Caki2 (cell line): Measurements from ENCODE around the gene CCDC178. TPM values are rescaled to one million over a fixed set of nuclear protein-coding genes. Genes with fewer than 3 reads are reported as not detected.
A peak's percentile ranks its signal among the peaks of the same experiment; 100 is the strongest.
"Not testable (repeated sequence)": the region's sequence is repeated elsewhere in the genome, so short reads cannot be mapped to it uniquely, and the experiment has no call there.

ENCODE experiments used
- DNase-seq: peaks from one replicate; pipeline ENCODE4 v3.0.0-alpha.2; 2015; ENCODE audit warnings: low read depth
- in situ Hi-C: cut with HindIII; loops from 2 replicates; pipeline ENCODE4 v1.10.0; 2016; ENCODE audit warnings: low sequenced_read_pairs, low pct_unique_long_range_greater_than_20kb, mixed read lengths
- total RNA-seq: library from RNA; depleted of rRNA; stranded (reverse); fragments of >200 nt; shearing (Covaris generic); gene quantifications from 2 replicates; pipeline ENCODE4 v1.2.3, GENCODE V29; 2014; ENCODE audit warnings: low replicate concordance

Gene CCDC178
- total RNA-seq, 1 experiment from 2014 or later: not detected

DNA sequence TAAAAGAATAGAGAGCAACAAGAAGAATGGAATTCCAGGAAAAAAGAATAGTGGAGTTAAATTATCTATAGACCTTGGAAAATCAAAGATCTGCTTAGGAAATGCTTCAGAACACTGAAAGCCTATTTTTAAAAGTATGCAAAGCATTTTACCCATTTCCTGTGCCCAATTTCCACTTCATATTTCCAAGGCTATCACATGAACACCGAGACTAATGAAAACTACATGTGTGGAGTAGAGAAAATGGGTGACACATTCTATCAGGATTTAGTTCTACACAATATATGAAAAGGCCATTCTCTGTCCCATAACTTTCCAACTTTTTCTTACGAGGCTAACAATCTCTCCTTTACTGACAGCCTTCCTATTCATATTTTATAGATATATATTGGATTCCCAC is 279.4 kb downstream of the CCDC178 start:
- in situ Hi-C loops: no loop called here
- DNase-seq: no peak

GRCh38 chr18:33159151-33159550 is 281.4 kb downstream of the CCDC178 start:
- DNase-seq: no peak
- in situ Hi-C loops: no loop called here

DNA sequence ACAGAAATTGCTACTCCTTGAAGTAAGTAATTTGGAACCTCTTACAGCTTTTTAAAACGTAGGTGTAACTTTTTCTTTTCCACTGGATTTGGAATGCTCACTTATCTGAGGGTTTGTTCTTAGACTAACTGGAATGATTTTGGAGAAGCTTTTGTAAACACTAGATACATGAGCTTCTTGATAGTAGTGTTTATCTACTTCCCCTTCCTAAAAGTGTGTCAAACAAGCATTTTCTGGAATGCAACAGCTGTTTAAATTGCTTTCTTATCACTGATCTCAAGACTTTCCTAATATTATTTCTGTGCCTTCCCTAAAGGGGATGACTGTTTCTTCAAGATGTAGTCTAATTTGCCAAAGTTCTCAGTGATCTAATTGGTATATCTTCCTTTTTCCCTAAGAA is 282.6 kb downstream of the CCDC178 start:
- no peak for DNase-seq
- in situ Hi-C loops: no loop called here

- in situ Hi-C loops: no loop called here
- no peak for DNase-seq
These were observed 283.5 kb downstream of the CCDC178 start for GRCh38 chr18:33156906-33157470.

DNA sequence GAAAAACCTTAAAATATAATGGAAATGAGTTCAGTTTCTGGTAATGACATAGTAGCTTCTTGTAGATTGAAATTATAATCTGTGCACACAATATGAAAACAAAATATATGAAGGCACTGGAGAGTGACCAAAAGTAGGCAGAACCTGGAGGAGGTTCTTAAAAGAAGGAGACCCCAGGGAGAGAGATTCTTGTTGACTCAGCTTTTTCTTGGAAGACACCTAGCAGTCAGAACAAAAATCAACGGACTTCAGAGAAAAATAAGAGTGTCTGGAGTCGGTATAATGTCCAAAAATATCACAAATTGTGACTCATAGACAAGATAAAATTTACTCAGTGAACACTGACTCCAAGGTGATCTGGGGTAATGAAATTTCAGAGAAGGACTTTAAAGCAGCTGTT is 286.5 kb downstream of the CCDC178 start:
- no peak for DNase-seq
- in situ Hi-C loops: no loop called here

- in situ Hi-C loops: no loop called here
- DNase-seq: no peak
These were observed 288.1 kb downstream of the CCDC178 start for GRCh38 chr18:33152376-33152775.

DNA sequence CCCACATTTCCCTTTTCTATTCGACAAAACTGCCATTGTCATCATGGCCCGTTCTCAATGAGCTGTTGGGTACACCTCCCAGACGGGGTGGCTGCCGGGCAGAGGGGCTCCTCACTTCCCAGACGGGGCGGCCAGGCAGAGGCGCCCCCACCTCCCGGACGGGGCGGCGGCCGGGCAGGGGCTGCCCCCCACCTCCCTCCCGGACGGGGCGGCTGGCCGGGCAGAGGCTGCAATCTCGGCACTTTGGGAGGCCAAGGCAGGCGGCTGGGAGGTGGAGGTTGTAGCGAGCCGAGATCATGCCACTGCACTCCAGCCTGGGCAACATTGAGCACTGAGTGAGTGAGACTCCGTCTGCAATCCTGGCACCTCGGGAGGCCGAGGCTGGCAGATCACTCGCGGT is 292.7 kb downstream of the CCDC178 start:
- in situ Hi-C loops, DNase-seq: not testable (repeated sequence)

- no peak for DNase-seq
- in situ Hi-C loops: no loop called here
These were observed 294.5 kb downstream of the CCDC178 start for GRCh38 chr18:33146014-33146413.

- in situ Hi-C loops: no loop called here
- no peak for DNase-seq
These were observed 304.4 kb downstream of the CCDC178 start for GRCh38 chr18:33135951-33136660.

DNA sequence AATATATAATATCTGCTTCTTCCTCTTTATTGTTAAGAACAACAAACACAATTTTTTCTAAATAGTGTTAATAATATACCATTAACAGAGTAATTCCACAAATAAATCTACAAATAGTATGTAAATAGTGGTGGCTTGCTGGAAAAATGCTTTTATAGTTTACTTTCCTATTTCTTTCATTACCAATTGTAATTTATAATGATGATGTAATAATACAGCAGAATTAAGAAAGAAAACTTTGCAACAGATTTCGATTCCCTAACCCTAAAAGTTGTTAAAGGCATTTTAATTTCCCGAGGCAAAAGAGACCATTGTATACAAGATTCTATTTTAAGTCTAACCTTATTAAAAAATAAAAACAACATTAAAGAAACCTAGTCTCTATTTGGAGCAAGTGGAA is 307.9 kb downstream of the CCDC178 start:
- no peak for DNase-seq

GRCh38 chr18:33128581-33128980 is 311.9 kb downstream of the CCDC178 start:
- in situ Hi-C loops: no loop called here

More for the DNA sequence above, 307.9 kb downstream of the CCDC178 start:
- in situ Hi-C loops: no loop called here

GRCh38 chr18:33123862-33124518 is 316.5 kb downstream of the CCDC178 start:
- no peak for DNase-seq
- in situ Hi-C loops: no loop called here

More at GRCh38 chr18:33128581-33128980, 311.9 kb downstream of the CCDC178 start:
- no peak for DNase-seq

- DNase-seq: peak; percentile 2
- in situ Hi-C loops: no loop called here
These were observed 324.1 kb downstream of the CCDC178 start for GRCh38 chr18:33116376-33116775.

- in situ Hi-C loops: no loop called here
- DNase-seq: no peak
These were observed 324.6 kb downstream of the CCDC178 start for GRCh38 chr18:33115917-33116316.

GRCh38 chr18:33115476-33115875 is 325.0 kb downstream of the CCDC178 start:
- DNase-seq: no peak
- in situ Hi-C loops: no loop called here

DNA sequence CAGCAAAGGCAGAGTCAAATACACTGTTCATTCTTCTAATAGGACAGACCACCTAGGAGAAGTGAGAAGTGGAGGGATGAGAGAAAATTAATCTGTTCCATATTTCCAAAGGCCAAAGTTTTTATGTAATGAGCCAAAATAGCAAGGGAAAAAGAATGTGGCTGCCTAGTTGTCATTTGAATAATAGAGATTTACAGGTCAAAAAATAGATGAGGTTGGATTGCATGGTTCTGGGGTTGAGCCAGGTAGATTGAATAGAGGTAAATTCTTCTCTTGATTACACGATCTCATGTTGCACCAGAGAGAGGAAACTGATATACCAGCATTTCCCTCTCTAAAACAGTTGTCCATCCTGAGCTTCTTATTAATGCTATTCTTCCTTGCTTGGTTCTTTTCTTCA is 325.8 kb downstream of the CCDC178 start:
- in situ Hi-C loops: no loop called here
- DNase-seq: no peak

DNA sequence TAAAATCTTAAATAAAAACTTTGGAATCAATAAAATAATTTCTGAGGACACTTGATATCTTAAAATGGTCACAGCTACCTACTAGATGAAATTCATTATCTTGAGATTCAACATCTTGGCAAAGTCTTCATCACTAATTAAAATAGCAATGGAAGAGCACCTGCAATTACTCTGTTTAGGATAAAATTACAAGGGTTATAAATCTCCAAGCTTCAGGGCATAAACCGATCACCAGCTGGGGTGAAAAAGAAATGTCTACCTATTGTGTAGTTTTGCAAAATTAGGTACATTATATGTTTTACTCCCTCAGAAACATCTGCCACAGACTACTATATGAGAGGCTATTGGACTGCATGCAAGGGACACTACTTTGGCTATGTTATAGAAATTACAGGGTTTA is 327.1 kb downstream of the CCDC178 start:
- no peak for DNase-seq
- in situ Hi-C loops: no loop called here

- DNase-seq: no peak
- in situ Hi-C loops: no loop called here
These were observed 333.0 kb downstream of the CCDC178 start for GRCh38 chr18:33107511-33107910.

DNA sequence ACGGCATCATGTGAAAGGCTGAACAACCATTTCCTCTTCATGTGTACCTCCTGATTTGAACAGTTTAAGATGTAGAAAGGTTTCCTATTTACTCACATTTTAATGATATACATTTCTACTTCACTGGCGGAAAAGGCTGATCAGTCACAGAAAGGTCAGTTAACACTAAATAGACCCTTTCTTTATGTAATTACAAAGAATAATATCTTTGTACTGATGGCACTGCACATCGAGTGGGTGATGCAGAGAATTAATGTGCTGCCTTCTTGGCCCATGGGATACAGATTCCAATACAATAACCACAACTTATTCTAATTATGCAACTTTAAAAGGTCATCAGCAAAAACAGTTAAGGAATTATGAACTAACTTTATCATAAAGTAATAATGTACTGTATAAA is 339.2 kb downstream of the CCDC178 start:
- no peak for DNase-seq
- in situ Hi-C loops: no loop called here

GRCh38 chr18:33099626-33100025 is 340.9 kb downstream of the CCDC178 start:
- in situ Hi-C loops: no loop called here
- DNase-seq: no peak
